Stomach smooth muscle (tissue), 2 donors: ENCODE measurements around the gene NSMCE1.

Experiments
- H3K27ac ChIP-seq: one replicate; pipeline ENCODE4 v1.7.0; 2013; ENCODE audit warnings: mild to moderate bottlenecking, low read length, inconsistent platforms
- H3K27me3 ChIP-seq, 2 donors: one replicate each; pipeline ENCODE4 v1.7.0; 2013; ENCODE audit warnings: low read length in 2 of 2; ENCODE audit not compliant: insufficient read depth in 2 of 2, control insufficient read depth in 1 of 2
- H3K36me3 ChIP-seq, 2 donors: one replicate each; pipeline ENCODE4 v1.7.0; 2013; ENCODE audit warnings: low read length in 2 of 2; ENCODE audit not compliant: control insufficient read depth in 2 of 2, insufficient read depth in 2 of 2
- H3K4me1 ChIP-seq: one replicate; pipeline ENCODE4 v1.7.0; 2013; ENCODE audit warnings: low read length; ENCODE audit not compliant: control insufficient read depth, insufficient read depth
- H3K4me3 ChIP-seq, 2 donors: one replicate each; pipeline ENCODE4 v1.7.0; 2013; ENCODE audit warnings: low read length in 2 of 2
- H3K9ac ChIP-seq, 2 donors: one replicate each; pipeline ENCODE4 v1.7.0; 2013; ENCODE audit warnings: low read length in 2 of 2, mild to moderate bottlenecking in 1 of 2
- H3K9me3 ChIP-seq, 2 donors: one replicate each; pipeline ENCODE4 v1.7.0; 2013; ENCODE audit warnings: low read length in 2 of 2; ENCODE audit not compliant: control insufficient read depth in 2 of 2
- donor health status: healthy.
- donor health status: Pancreatic carcinoma.

NSMCE1 gene

DNA sequence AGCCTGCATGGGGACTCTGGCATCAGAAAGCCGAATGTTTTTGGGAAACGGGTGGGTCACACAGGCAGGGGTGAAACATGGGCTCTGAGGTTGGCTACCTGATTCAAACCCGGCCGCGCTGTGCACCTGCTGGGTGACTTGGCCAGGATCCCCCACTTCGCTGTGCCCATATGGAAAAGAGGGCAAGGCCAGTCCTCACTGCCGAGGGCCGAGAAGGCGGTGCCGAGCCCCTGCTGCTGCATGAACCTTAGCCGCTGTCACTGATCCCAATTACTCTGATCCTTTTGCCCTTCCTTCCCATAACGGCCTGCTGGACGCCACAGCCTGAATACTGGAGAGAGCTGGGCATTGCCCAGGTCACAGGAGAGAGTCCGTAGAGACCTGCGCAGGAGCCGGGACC, 47.6 kb downstream of the NSMCE1 start:
- Histone ChIP-seq H3K27me3 (no peaks in the 10 kb centered on the region), H3K27ac (peak overlapping the region; percentile 78), H3K36me3 (peaks cover 12 to 15% of the 10 kb centered on the region in 2 donors), H3K4me3 (no peak overlapping the region), H3K9me3 (no peaks in the 10 kb centered on the region), H3K9ac (no peak overlapping the region), H3K4me1 (peaks cover 24% of the 10 kb centered on the region)

DNA sequence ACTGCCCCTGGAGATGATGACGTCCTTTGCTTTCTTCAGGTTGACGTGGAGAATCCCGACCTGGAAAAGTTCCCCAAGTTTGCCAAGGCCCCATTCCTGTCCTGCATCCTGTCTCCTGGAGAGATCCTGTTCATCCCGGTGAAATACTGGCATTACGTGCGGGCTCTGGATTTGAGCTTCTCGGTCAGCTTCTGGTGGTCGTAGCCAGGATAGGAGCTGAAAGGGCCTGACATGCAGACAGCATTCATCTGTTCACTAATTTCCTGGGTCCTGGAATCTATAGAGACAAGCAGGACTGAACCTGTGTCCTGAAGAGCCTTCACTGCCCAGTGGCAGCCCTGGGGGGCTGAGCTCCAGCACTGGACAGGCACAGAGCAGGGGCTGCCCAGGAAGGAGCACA, 48.0 kb downstream of the NSMCE1 start:
- H3K9me3 ChIP-seq = no peaks in the 10 kb centered on the region
- no peaks in the 10 kb centered on the region for H3K27me3 ChIP-seq
- no peak overlapping the region for H3K9ac ChIP-seq
- peaks cover 12 to 13% of the 10 kb centered on the region in 2 donors for H3K36me3 ChIP-seq
- no peak overlapping the region for H3K4me3 ChIP-seq
- no peak overlapping the region for H3K27ac ChIP-seq
- peaks cover 24% of the 10 kb centered on the region for H3K4me1 ChIP-seq

DNA sequence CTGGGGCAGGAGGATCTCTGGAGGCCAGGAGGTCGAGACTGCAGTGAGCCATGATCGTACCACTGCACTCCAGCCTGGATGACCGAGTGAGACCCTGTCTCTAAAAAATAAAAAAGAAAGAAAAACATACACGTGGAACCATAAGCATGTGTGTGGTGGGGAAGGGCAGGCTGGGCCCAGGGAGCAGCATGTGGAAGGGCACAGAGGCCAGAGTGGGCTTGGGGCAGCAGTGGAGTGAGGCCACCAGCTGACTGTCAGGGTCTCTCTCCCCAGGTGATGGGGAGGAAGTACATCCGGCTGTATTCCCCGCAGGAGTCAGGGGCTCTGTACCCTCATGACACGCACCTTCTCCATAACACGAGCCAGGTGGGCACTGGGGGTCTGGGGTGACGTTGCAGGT, 48.5 kb downstream of the NSMCE1 start:
- no peak overlapping the region for H3K4me3 ChIP-seq
- no peak overlapping the region for H3K9ac ChIP-seq
- H3K4me1 ChIP-seq = peaks cover 24% of the 10 kb centered on the region
- H3K27me3 ChIP-seq = no peaks in the 10 kb centered on the region
- H3K27ac ChIP-seq = no peak overlapping the region
- peaks cover 11% of the 10 kb centered on the region in 2 donors for H3K36me3 ChIP-seq
- no peaks in the 10 kb centered on the region for H3K9me3 ChIP-seq

DNA sequence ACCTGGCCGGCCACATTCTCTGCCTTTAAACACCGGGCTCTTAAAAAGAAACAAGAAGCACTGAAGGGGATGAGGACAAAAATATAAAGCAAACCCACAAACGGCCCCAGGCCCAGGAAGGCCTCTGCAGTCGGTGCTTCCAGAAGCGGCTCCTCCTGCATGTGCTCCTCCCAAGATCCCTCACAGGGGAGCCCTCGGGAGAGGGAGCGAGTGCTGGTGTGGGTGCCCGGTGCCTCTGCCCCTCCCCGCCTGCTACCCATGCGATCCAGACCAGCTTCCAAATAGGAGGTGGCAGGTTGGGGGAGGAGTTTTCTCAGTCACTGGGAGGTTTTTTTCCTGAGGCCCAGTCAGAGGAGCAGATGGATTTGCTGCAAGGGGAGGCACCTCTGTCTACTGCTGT, 49.4 kb downstream of the NSMCE1 start:
- peaks cover 24% of the 10 kb centered on the region for H3K4me1 ChIP-seq
- peaks cover 4 to 6% of the 10 kb centered on the region in 2 donors for H3K36me3 ChIP-seq
- no peak overlapping the region for H3K9ac ChIP-seq
- H3K4me3 ChIP-seq = no peak overlapping the region
- H3K9me3 ChIP-seq = no peaks in the 10 kb centered on the region
- H3K27ac ChIP-seq = no peak overlapping the region
- H3K27me3 ChIP-seq = no peaks in the 10 kb centered on the region

DNA sequence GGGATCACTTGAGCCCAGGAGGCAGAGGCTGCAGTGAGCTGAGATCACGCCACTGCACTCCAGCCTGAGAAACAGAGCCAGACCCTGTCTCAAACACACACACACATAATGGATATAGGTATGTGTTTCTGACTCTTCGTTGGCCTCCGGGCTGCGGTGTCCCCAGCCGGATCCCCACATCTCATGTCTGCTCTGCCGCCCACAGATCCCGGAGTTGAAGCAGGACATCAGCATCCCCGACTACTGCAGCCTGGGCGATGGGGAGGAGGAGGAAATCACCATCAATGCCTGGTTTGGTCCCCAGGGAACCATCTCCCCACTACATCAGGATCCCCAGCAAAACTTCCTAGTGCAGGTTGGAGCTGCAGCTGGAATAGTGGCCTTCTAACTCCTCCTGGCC, 49.8 kb downstream of the NSMCE1 start:
- H3K36me3 ChIP-seq = peaks cover 1 to 7% of the 10 kb centered on the region in 2 donors
- H3K27ac ChIP-seq = no peak overlapping the region
- no peak overlapping the region for H3K4me3 ChIP-seq
- no peaks in the 10 kb centered on the region for H3K27me3 ChIP-seq
- peaks cover 24% of the 10 kb centered on the region for H3K4me1 ChIP-seq
- no peak overlapping the region for H3K9ac ChIP-seq
- no peaks in the 10 kb centered on the region for H3K9me3 ChIP-seq

DNA sequence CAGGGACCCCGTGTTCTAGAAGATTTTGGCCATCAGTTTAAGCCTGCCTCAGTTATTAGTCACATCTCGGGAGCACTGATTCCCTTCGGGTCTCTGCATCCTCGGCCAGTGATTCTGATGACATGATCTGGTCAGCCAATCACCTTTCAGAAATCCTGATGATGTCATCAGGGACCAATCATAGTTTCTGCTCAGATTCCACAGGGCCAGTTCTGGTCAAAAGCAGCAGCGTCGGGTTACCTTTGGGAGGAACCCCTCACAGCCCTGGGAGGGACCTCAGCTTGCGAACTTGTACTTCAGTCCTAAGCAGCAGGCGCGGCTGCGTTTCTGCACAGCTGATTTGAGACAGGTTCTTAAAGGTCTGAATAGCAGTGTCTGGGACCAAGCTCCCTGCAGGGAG, 51.3 kb downstream of the NSMCE1 start:
- H3K4me3 ChIP-seq = no peak overlapping the region
- H3K9me3 ChIP-seq = no peaks in the 10 kb centered on the region
- H3K9ac ChIP-seq = no peak overlapping the region
- H3K27me3 ChIP-seq = no peaks in the 10 kb centered on the region
- H3K27ac ChIP-seq = no peak overlapping the region
- peaks cover 10% of the 10 kb centered on the region for H3K4me1 ChIP-seq
- H3K36me3 ChIP-seq = peaks cover 0 to 7% of the 10 kb centered on the region in 2 donors

DNA sequence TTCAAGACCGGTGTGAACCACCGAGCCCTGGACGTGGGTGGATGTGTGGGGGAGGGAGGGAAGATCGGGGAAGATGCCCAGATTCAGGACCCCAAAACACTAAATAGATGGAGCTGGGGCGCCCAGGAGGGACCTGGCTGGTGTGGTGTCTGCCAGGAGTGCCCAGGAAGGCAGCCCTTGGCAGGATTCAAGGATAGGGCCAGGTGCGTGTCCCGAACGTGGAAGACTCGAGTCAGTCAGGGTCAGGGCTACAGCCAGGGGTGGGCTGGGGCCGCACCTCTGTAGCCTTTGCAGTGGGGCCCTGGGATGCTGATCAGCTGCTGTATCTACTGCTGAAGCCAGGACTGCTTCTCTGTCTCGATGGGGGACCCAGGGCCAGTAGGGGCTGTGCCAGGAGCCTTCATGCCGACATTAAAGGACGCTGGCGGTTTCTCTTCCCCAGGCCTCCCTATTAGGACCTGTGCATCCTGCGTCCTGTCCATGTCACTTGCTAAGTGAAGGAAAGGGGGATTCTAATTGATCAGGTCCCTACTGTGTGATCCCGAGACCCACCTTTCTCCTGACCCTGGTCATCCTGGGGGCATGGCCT, 52.2 kb downstream of the NSMCE1 start:
- H3K9ac ChIP-seq = no peak overlapping the region
- peaks cover 0 to 7% of the 10 kb centered on the region in 2 donors for H3K36me3 ChIP-seq
- no peak overlapping the region for H3K27ac ChIP-seq
- H3K4me3 ChIP-seq = no peak overlapping the region
- no peaks in the 10 kb centered on the region for H3K27me3 ChIP-seq
- H3K9me3 ChIP-seq = no peaks in the 10 kb centered on the region
- peaks cover 1% of the 10 kb centered on the region for H3K4me1 ChIP-seq

DNA sequence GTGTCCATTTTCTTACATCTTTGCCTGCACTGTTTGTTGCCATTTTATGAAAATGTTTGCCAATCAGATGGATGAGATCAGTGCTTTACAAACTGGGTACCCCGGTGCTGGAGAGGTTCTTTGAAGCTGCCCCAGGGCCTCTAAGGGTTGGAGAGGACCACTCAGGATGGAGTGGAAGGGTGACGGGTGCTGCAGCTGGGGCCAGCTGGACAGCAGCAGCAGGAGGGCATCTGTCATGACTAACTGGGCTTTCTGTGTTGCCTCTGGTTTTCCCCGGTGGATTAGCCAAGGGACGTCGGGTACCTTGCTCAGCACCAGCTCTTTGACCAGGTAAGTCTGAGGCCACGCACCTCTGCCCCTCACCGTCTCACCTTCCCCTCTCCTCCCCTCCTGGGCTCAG, 52.9 kb downstream of the NSMCE1 start:
- no peaks in the 10 kb centered on the region for H3K27me3 ChIP-seq
- no peak overlapping the region for H3K9ac ChIP-seq
- no peak overlapping the region for H3K27ac ChIP-seq
- H3K9me3 ChIP-seq = no peaks in the 10 kb centered on the region
- H3K4me3 ChIP-seq = no peak overlapping the region
- peaks cover 0 to 11% of the 10 kb centered on the region in 2 donors for H3K36me3 ChIP-seq
- H3K4me1 ChIP-seq = no peaks in the 10 kb centered on the region

DNA sequence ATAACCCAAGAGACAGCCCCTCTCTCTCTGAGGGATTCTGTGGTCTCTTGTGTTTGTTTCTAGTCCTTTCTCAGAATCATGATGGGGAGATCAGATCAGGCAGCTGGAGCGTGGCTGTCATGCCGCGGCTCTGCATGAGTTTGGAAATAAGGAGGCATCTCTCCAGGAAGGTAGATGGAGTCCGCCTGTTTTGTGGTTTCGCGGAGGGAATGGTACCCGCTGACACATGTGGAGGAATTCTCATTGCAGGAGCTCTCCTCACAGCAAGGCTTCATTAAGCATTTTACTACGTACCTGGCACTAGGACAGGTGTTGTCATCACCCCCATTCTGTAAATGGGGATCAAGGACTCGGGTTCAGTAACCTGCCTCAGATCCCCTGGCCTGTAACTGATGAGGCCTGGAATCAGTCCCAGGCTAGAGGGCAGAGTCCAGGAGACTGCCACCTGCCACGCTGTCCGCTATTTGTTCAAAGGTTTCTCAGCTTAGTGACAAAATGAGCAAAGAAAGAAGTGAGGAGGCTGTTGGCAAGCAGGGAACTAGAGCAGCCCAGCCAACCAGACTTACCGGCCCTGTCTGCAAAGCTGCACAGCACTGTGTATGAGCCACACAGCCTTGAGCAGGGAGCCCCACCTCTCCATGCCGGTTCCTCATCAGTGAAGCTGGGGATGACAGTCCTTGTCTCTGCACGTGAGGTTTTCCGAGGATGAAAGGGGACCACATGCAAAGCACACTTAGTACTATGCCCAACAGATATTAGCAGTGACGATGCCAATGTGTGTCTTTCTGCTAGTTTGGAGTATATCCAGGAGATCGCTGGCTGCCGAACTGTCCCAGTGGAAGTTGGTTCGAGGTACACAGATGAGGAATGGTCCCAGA, 54.2 kb downstream of the NSMCE1 start:
- Histone ChIP-seq H3K4me1 (no peaks in the 10 kb centered on the region), H3K9ac (no peak overlapping the region), H3K4me3 (no peak overlapping the region), H3K27ac (no peak overlapping the region), H3K36me3 (peaks cover 0 to 19% of the 10 kb centered on the region in 2 donors), H3K9me3 (no peaks in the 10 kb centered on the region), H3K27me3 (no peaks in the 10 kb centered on the region)

DNA sequence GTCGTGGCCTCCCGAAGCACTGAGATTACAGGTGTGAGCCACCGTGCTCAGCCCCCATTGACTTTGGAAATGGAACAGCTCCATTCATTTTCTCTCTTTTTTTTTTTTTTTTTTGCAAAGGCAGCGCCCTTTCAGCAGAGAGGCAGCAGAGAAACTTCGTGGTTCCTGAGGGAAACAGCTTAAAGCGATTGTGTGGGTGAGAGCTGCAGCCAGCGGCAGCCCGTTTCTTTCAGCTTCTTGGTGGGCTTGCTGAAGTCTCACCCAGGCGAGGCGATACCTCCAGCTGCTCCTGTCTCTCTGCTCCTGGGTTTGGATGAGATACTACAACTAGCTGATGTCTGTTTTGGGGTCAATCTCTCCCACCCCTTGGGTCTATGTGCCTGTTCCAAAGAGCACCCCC, 57.5 kb downstream of the NSMCE1 start:
- H3K4me1 ChIP-seq = no peaks in the 10 kb centered on the region
- H3K9ac ChIP-seq = no peak overlapping the region
- no peaks in the 10 kb centered on the region for H3K27me3 ChIP-seq
- H3K36me3 ChIP-seq = peaks cover 0 to 19% of the 10 kb centered on the region in 2 donors
- H3K4me3 ChIP-seq = no peak overlapping the region
- no peaks in the 10 kb centered on the region for H3K9me3 ChIP-seq
- no peak overlapping the region for H3K27ac ChIP-seq

DNA sequence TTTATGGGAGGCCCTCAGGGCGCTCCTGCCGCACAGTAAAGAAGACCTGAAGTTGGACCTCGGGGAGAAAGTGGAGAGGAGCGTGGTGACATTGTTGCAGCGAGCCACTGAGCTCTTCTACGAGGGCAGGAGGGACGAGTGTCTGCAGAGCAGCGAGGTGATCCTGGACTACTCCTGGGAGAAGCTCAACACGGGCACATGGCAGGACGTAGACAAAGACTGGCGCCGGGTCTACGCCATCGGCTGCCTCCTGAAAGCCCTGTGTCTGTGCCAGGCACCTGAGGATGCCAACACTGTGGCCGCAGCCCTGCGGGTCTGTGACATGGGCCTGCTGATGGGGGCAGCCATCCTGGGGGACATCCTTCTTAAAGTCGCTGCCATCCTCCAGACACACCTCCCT, 58.4 kb downstream of the NSMCE1 start:
- peaks cover 0 to 17% of the 10 kb centered on the region in 2 donors for H3K36me3 ChIP-seq
- no peak overlapping the region for H3K9ac ChIP-seq
- H3K4me3 ChIP-seq = no peak overlapping the region
- H3K27ac ChIP-seq = no peak overlapping the region
- no peaks in the 10 kb centered on the region for H3K4me1 ChIP-seq
- no peaks in the 10 kb centered on the region for H3K9me3 ChIP-seq
- no peaks in the 10 kb centered on the region for H3K27me3 ChIP-seq
